GM18907 (cell line): ENCODE measurements around the gene DNAJB11.
"Not testable (repeated sequence)": the region's sequence is repeated elsewhere in the genome, so short reads cannot be mapped to it uniquely, and the experiment has no call there.

ENCODE experiments used
- ATAC-seq: cut with Tn5 transposase; IDR thresholded peaks from one replicate; pipeline ENCODE4 v1.9.1; 2021; ENCODE audit warnings: mild to moderate bottlenecking, moderate library complexity; ENCODE audit not compliant: unreplicated experiment

The DNAJB11 gene

DNA sequence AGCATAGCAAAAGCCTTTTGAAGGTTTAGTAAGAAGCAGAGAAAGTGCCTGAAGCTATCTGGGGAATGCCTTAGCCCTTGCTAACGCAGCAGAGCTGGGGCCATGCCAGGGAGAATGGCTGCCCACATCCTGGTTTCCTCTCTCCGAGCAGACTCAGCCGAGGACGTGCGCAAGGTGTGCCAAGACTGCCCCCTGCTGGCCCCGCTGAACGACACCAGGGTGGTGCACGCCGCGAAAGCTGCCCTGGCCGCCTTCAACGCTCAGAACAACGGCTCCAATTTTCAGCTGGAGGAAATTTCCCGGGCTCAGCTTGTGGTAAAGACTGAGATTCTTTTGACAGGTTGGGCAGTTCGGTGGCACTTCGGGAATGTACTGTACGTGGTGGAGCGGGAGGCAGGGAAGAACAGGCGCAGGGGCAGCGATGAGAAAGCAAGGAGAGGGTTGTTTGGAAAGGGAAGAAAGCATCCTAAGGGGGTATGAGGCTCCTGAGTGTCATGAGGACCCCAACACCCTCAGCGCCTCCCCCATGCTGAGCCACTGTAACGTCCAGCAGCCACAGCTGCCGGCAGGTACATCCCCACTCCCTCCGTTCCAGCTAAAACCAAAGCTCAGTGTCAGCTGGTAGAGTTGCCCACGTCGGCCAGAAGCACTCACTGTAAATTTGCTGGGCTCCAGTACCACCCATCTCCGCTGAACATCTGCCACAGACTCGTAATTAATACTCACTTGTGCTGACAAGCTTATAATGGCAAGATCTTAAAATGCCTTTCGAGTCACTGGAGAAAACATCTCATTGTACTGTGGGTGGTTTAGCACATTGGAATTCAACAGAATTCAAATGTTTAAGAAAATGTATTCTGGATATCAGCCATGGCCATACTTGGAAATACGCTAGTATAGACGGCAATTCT is 46.8 kb downstream of the DNAJB11 start:
- ATAC-seq: peak; percentile 93

DNA sequence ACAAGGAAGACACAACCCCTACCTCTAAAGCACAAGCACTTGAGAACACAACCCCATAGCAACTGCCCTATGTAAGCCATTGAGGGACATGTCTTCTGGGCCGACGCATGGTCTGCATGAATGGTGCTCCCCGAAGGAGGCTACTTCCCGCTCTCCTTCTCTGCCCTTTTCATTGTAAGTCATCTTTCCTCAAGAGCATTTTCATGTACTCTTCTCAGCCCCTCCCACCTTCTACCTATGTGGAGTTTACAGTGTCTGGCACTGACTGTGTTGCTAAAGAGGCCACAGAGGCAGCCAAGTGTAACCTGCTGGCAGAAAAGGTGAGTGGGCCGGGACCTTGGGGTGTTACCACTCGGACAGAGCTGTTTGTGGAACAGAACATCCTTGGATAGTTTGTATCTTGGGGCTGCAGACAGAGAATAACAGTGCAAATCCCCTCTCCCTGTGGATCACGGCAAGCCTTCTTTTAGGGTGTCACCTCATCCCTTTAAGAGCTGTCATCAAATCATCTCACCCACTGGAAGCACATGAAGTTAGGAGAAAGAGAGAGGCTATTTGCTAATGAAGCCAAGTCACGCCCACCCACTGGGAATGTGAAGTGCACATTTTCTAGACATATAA is 47.9 kb downstream of the DNAJB11 start:
- no peak for ATAC-seq

DNA sequence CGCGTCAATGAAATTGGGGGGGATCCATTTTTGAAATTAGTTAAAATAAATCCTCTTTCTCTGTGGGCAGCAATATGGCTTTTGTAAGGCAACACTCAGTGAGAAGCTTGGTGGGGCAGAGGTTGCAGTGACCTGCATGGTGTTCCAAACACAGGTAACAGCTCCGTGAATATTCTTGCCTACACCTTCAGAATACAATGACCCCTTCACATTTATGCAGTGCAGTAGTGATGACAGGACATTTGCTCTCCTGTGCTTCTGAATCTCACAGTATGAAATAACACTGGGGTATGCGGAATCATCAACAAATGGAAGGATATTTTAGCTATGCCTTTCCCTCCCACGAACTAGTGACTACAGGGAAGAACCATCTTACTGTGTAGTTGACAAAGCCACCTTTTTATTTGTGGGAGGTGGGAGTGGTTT is 49.3 kb downstream of the DNAJB11 start:
- no peak for ATAC-seq

DNA sequence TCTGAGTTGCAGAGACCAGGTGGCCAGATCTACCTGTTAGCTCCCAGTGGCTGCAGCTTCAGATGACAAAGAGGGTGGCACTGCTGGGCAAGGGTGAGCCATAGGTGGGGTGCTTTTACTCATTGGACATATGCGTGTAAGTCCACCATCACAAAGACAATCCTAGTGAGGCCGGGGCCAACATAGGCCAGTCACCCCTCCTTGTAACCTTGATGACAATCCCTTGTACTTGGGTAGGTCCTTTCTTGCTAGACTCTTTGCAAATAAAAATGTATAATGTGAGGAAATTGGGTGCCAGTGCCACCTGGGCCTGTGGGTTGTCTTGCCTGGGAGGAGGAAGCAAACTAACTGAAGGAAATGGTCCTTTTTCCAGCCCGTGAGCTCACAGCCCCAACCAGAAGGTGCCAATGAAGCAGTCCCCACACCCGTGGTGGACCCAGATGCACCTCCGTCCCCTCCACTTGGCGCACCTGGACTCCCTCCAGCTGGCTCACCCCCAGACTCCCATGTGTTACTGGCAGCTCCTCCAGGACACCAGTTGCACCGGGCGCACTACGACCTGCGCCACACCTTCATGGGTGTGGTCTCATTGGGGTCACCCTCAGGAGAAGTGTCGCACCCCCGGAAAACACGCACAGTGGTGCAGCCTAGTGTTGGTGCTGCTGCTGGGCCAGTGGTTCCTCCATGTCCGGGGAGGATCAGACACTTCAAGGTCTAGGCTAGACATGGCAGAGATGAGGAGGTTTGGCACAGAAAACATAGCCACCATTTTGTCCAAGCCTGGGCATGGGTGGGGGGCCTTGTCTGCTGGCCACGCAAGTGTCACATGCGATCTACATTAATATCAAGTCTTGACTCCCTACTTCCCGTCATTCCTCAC is 49.9 kb downstream of the DNAJB11 start:
- no peak for ATAC-seq

DNA sequence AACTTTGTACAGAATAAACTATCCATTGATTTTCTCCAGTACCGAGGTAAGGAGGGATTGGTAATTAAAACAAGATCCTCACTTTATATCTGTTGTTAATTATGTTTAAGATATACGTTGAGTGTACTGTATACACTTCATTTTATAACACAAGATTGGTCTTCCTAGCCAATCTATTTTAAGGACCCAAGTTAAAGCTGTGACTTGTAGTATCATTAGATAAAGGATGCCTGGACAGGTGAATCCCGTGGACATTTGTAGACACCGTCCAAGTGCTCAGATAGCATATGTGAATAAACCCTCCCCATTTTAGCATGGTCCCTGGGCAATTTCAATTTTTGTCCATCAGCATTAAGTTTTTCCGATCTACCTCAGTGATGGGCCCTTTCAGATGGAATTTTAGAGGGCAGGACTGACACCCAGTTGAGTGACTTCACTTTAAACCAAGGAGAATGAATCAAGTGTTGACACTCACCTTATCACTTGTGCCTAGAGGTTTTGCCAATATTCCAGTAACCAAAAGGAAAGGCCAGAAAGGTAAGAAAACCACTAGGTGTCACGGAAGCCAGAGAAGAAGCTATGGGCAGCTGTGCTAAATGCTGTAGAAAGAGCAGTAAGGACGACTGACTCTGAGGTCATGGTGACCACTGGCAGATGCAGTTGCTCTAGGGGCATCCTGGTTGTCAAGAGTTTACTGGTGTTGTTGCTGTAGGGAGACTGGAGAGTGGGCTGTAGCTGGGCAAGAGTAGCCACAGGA is 51.6 kb downstream of the DNAJB11 start:
- no peak for ATAC-seq

DNA sequence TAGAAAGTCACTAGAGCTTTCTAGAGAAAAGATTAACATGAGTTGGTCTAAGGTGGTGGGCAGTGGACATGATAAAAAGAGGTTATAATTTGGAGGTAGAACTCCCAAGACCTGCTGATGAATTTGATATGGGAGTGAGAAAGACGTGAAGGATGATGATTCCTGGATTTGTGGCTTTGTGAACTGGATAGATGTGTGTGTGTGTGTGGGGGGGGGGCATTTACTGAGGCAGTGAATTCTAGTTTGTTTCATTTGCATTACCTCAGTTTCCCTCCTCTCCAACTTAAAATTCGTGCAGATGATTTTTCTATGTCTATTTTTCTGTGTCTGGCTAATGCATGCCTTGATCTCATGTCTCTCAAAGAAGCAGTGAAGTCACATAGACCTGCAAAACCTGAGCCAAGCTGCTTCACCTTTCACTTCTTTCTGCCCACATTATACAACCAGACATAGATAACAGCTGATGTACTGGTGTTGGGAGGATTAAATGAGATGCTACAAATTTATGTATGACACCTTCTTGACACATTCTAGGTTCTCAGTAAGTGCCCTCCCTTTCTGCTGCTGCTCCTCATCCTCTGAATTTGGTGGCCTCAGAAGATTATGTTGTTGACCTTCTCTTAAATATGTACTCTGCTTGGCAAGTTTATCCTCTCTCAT is 52.3 kb downstream of the DNAJB11 start:
- no peak for ATAC-seq

DNA sequence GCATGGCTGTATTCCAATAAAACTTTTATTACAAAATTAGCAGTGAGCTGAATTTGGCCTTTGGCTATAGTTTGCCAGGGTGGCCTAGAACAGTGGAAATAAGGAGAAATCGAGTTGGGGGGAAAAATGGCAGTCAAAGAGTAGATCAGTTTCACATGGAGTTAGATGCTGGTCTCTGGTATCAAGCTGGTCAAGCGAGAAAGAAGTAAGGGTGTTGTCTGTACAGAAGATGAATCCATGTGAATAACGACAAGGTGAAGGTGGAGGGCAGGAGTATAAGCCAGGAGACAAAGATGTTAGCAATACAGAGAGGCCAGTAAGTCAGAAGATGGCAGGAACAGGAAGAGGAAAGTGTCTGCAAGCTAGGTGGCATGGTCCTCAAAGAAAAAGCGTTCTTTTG is 54.1 kb downstream of the DNAJB11 start:
- no peak for ATAC-seq

DNA sequence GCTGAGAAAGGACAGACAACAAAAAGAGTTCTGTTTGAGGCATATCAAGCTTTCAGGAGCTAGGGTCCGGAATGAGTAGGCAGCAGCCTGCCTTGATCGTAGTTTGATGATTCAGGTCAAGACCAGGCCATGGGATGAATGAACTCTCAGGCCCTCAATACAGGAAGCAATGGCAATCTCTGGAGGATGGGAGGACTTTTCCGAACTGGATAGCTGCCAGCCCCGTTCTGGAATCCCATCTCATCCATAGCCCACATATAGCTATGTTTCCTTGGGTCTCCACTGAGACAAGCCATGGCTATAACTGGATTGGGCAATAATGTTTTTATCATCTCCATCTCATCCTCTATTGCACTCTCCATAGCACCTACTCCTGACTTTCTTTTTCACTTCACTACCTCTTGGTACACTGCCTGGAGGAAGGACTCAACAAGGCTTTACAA is 55.1 kb downstream of the DNAJB11 start:
- no peak for ATAC-seq

DNA sequence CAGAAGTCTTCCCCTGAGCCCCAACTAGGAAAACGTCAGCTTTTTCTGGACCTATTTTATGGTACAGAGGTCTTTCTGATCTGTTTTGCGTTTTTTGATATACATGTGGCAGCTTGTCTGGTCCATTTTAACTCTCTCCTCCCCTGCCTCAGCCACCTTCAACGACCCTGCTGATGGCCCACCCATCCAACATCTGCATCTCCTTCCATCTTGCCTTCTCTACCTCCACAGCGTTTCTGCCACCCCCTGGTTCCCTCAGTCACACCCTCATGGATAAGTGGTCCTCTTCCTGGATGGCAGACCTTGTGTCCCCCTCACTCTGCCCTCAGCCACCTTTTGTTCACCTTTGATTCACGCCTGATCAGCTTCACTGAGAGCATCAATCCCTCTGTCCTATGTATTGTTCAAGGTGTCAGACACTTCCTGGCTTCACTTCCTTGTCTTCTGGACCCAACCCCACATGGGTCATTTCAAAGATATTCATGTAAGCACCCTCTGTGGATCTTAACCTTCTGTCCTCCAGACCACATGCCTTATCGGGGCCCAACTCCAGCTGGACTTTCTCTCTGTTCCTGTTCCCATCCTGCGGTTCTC is 55.8 kb downstream of the DNAJB11 start:
- no peak for ATAC-seq

DNA sequence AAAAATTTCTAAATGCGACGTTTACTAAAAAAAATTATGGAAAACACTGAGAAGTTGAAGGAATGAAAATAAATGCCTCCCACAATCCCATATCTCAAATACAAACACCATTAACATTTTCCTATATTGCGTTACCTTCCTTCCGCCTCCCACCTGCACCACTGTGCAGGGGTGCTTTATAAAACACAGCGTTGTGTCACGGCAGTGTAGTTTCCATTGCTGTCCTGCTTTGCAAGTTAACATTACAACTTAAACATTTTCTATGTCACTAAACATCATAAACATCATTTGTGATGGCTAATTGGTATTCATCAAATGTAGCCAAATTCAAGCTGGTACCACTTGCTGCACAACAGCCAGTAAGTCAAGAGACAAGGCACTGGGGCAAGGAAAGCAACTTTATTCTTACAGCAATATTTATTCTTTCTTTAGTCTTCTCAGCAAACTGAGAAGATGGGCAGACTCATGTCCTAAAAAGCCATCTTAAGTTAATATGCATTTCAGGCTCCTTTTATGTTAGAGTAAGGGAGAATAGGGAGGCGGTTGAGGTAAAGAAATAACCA is 57.4 kb downstream of the DNAJB11 start:
- ATAC-seq: no peak

DNA sequence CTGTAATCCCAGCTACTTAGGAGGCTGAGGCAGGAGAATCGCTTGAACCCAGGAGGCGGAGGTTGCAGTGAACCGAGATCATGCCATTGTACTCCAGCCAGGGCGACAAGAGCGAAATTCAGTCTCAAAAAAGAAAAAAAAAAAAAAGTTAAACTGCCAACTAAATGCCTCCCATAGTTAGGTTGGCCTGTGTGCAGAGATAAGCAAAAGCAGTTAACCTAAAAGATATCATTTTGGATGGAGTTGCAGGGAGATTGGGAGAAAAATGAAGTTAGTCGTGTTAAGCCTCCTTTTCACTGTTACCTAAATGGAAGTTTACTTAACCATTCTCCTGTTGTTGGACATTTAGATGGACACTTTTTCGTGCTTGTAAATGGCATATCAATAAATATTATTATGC is 58.2 kb downstream of the DNAJB11 start:
- ATAC-seq: no peak

DNA sequence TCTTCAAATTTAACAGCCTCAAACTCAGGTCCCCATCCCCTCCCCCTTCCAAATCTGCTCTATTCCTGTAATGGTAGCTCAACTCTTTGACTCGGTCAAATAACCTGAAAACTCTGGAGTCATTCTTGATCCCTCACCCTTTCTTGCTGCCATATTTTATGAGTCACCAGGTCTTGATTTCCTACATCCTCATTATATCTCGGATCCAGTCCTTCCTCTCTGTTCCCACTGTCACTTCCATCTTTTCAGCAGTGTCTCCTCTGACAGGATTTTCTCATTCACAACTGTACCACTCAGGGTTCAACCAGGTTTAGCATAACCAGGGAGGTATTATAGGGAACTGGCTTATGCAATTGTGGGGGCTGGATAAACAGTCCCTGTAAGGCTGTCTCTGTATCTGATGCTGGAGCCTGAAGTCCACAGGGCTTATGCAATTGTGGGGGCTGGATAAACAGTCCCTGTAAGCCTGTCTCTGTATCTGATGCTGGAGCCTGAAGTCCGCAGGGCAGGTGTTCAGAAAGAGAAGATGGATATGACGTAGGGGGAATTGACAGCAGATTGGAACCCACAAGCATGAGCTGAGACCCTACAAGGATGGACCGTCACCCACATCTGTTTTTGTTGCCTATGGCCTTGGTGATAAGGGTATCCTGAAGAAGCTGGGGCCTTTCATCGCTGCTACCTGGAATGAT is 60.6 kb downstream of the DNAJB11 start:
- no peak for ATAC-seq

DNA sequence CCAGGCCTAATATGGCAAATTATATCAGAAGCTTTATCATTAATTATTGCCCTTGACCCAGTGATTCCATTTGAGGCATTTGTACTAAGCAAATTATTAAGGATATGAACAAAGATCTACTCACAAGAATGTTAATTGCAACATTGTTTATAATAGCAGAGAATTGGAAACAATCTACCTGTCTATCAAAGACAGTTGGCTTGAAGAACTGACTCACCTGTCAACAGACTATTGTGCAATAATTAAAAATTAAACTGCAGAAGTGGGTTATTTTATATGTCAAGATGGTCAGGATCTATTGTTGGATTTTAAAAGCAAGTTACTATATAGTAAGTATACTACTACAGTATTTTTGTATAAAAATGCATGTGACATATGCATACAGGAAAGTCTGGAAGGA is 63.0 kb downstream of the DNAJB11 start:
- no peak for ATAC-seq

DNA sequence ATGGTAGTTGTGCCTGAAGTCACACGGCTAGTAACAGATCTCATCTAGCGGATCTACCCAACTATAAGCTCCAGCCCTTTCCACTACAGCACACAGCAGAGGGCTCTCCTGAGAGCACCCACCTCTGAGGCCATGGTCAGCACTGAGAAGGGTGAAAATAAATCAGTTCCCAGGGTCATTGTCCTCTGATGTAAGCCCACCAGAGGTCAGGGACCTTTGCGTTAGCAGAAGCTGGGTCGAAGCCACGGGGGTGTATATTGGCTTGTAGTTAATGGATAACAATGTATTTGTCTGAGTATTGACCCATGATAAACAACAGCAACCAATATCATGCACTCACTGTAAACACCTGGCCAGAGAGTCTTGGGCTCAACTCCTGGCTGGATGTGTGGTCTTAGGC is 63.7 kb downstream of the DNAJB11 start:
- ATAC-seq: not testable (repeated sequence)
